Liver (tissue), 9 donors: ENCODE results near the gene PTMS. TPM values are rescaled to one million over a fixed set of nuclear protein-coding genes. Genes with fewer than 3 reads are reported as not detected.

Experiments
- DNase-seq: peaks from one replicate; pipeline ENCODE4 v3.0.0-alpha.2; 2017; ENCODE audit warnings: low spot score
- H3K27ac ChIP-seq, 2 donors: one replicate each; pipeline ENCODE4 v1.7.0; 2013; ENCODE audit warnings: inconsistent platforms in 2 of 2, low read length in 2 of 2, control low read depth in 1 of 2, low read depth in 1 of 2, mild to moderate bottlenecking in 1 of 2
- H3K27me3 ChIP-seq, 4 donors: one replicate each; pipeline versions ENCODE4 v1.6.1 to v1.7.0; 2013; ENCODE audit warnings: low read length in 3 of 4, inconsistent platforms in 1 of 4, mild to moderate bottlenecking in 1 of 4, moderate library complexity in 1 of 4; ENCODE audit not compliant: control insufficient read depth in 4 of 4, insufficient read depth in 4 of 4
- H3K36me3 ChIP-seq, 4 donors: one replicate each; pipeline versions ENCODE4 v1.6.1 to v1.7.0; 2013; ENCODE audit warnings: low read length in 3 of 4, mild to moderate bottlenecking in 3 of 4, low read depth in 1 of 4, moderate library complexity in 1 of 4; ENCODE audit not compliant: control insufficient read depth in 4 of 4, insufficient read depth in 3 of 4
- H3K4me1 ChIP-seq, 4 donors: one replicate each; pipeline versions ENCODE4 v1.6.1 to v1.7.0; 2013; ENCODE audit warnings: low read length in 3 of 4, mild to moderate bottlenecking in 3 of 4, moderate library complexity in 1 of 4; ENCODE audit not compliant: control insufficient read depth in 4 of 4, insufficient read depth in 4 of 4
- H3K4me3 ChIP-seq, 3 donors: one replicate each; pipeline versions ENCODE4 v1.6.1 to v1.7.0; 2013; ENCODE audit warnings: low read length in 3 of 3, control low read depth in 1 of 3, low read depth in 1 of 3, mild to moderate bottlenecking in 1 of 3
- H3K9ac ChIP-seq, 2 donors: one replicate each; pipeline ENCODE4 v1.7.0; 2013; ENCODE audit warnings: low read length in 2 of 2, mild to moderate bottlenecking in 2 of 2, moderate library complexity in 2 of 2, control low read depth in 1 of 2, low read depth in 1 of 2
- H3K9me3 ChIP-seq, 4 donors: one replicate each; pipeline versions ENCODE4 v1.6.1 to v1.7.0; 2013; ENCODE audit warnings: low read length in 3 of 4; ENCODE audit not compliant: control insufficient read depth in 4 of 4
- EGR1 ChIP-seq, 2 donors: IDR thresholded peaks; 2 replicates each; pipeline ENCODE4 v1.6.1; 2016 to 2018; ENCODE audit warnings: antibody characterized with exemption in 2 of 2, low read depth in 2 of 2
- FOXA2 ChIP-seq: IDR thresholded peaks from 2 replicates; pipeline ENCODE4 v1.6.1; 2016; ENCODE audit warnings: antibody characterized with exemption
- GABPA ChIP-seq, 2 donors: IDR thresholded peaks in 1 of 2; conservative IDR thresholded peaks in 1 of 2; 2 replicates each; pipeline ENCODE4 v1.6.1; 2016; ENCODE audit warnings: antibody characterized with exemption in 2 of 2, mild to moderate bottlenecking in 1 of 2, moderate library complexity in 1 of 2
- HNF4A ChIP-seq, 2 donors: conservative IDR thresholded peaks; 2 replicates each; pipeline ENCODE4 v1.6.1; 2016; ENCODE audit warnings: antibody characterized with exemption in 2 of 2, mild to moderate bottlenecking in 2 of 2
- NR2F2 ChIP-seq: IDR thresholded peaks from 2 replicates; pipeline ENCODE4 v1.6.1; 2016; ENCODE audit warnings: antibody characterized with exemption
- RAD21 ChIP-seq, 2 donors: IDR thresholded peaks; 2 replicates each; pipeline ENCODE4 v1.6.1; 2016; ENCODE audit warnings: antibody characterized with exemption in 2 of 2, mild to moderate bottlenecking in 2 of 2
- RXRA ChIP-seq, 2 donors: IDR thresholded peaks; 2 replicates each; pipeline ENCODE4 v1.6.1; 2017 to 2018; ENCODE audit warnings: antibody characterized with exemption in 2 of 2, mild to moderate bottlenecking in 1 of 2
- SP1 ChIP-seq: IDR thresholded peaks from 2 replicates; pipeline ENCODE4 v1.6.1; 2018; ENCODE audit warnings: antibody characterized with exemption, mild to moderate bottlenecking
- WGBS: extraction: QIAGEN DNeasy Blood & Tissue Kit; methylation state at CpG from one replicate; pipeline ENCODE4 v1.1.7; 2013; 5-methylcytosine and 5-hydroxymethylcytosine counted together
- polyA plus RNA-seq, 2 donors: library from polyadenylated mRNA; stranded (reverse) in 1 of 2; unstranded in 1 of 2; fragments of 200-250 nt in 1 of 2; fragments of >200 nt in 1 of 2; fragmentation: Nextera tagmentation in 1 of 2; extraction: Ambion mirVana in 1 of 2; gene quantifications; one replicate each; pipeline versions ENCODE4 v1.2.1 to v1.2.3, GENCODE V29; 2013 to 2015
- total RNA-seq, 2 donors: library from RNA; depleted of rRNA; stranded (reverse); fragments of >200 nt; gene quantifications; one replicate each; pipeline ENCODE4 v1.2.3, GENCODE V29; 2014
- TF ChIP-seq, protein P1 (sequence below): IDR thresholded peaks from 2 replicates; pipeline ENCODE4 v1.6.1; 2016; ENCODE audit warnings: antibody characterized with exemption
- TF ChIP-seq, protein P2 (sequence below): IDR thresholded peaks from 2 replicates; pipeline ENCODE4 v1.6.1; 2016; ENCODE audit warnings: antibody characterized with exemption, mild to moderate bottlenecking
- TF ChIP-seq, protein P3 (sequence below): IDR thresholded peaks from 2 replicates; pipeline ENCODE4 v1.6.1; 2016; ENCODE audit warnings: antibody characterized with exemption
- TF ChIP-seq, protein P4 (sequence below): fragments of 150-350 bp; IDR thresholded peaks from 2 replicates; pipeline ENCODE4 v1.5.1; 2017; ENCODE audit warnings: improper control_type of control experiment, low read depth, low read length; ENCODE audit not compliant: missing input control
- TF ChIP-seq, protein P5 (sequence below): IDR thresholded peaks from 2 replicates; pipeline ENCODE4 v1.6.1; 2016; ENCODE audit warnings: antibody characterized with exemption
- donor health status: healthy.
- donor health status: healthy.
- donor health status: healthy.
- donor health status: healthy.
- donor health status: healthy.

The PTMS gene
- total and polyA plus RNA-seq, 4 donors: 26.3 to 261 (median 104) TPM

DNA sequence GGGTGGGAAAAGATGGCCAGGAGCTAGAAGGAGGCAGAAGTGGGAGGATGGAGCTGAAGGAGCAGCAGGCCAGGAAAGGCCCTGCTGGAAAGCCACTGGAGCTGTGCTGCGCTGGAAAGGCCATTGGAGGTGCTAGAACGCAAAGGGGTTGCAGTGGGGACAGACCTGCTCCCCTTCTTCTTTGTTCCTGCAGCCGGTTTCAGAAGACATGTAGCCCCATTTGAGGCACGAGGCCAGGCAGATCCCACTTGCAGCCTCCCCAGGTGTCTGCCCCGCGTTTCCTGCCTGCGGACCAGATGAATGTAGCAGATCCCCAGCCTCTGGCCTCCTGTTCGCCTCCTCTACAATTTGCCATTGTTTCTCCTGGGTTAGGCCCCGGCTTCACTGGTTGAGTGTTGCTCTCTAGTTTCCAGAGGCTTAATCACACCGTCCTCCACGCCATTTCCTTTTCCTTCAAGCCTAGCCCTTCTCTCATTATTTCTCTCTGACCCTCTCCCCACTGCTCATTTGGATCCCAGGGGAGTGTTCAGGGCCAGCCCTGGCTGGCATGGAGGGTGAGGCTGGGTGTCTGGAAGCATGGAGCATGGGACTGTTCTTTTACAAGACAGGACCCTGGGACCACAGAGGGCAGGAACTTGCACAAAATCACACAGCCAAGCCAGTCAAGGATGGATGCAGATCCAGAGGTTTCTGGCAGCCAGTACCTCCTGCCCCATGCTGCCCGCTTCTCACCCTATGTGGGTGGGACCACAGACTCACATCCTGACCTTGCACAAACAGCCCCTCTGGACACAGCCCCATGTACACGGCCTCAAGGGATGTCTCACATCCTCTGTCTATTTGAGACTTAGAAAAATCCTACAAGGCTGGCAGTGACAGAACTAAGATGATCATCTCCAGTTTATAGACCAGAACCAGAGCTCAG lies 53.2 kb downstream of the PTMS start:
- TF ChIP-seq SP1 (no peak), FOXA2 (no peak), GABPA (IDR thresholded peaks at IDR 0.05 in 1 of 2, conservative IDR thresholded peaks at IDR 0.05 in 1 of 2) (no peak), RAD21 (IDR thresholded peaks at IDR 0.05) (no peak)
- TF ChIP-seq, protein P1, sequence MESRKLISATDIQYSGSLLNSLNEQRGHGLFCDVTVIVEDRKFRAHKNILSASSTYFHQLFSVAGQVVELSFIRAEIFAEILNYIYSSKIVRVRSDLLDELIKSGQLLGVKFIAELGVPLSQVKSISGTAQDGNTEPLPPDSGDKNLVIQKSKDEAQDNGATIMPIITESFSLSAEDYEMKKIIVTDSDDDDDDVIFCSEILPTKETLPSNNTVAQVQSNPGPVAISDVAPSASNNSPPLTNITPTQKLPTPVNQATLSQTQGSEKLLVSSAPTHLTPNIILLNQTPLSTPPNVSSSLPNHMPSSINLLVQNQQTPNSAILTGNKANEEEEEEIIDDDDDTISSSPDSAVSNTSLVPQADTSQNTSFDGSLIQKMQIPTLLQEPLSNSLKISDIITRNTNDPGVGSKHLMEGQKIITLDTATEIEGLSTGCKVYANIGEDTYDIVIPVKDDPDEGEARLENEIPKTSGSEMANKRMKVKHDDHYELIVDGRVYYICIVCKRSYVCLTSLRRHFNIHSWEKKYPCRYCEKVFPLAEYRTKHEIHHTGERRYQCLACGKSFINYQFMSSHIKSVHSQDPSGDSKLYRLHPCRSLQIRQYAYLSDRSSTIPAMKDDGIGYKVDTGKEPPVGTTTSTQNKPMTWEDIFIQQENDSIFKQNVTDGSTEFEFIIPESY: no peak
- TF ChIP-seq, protein P2, sequence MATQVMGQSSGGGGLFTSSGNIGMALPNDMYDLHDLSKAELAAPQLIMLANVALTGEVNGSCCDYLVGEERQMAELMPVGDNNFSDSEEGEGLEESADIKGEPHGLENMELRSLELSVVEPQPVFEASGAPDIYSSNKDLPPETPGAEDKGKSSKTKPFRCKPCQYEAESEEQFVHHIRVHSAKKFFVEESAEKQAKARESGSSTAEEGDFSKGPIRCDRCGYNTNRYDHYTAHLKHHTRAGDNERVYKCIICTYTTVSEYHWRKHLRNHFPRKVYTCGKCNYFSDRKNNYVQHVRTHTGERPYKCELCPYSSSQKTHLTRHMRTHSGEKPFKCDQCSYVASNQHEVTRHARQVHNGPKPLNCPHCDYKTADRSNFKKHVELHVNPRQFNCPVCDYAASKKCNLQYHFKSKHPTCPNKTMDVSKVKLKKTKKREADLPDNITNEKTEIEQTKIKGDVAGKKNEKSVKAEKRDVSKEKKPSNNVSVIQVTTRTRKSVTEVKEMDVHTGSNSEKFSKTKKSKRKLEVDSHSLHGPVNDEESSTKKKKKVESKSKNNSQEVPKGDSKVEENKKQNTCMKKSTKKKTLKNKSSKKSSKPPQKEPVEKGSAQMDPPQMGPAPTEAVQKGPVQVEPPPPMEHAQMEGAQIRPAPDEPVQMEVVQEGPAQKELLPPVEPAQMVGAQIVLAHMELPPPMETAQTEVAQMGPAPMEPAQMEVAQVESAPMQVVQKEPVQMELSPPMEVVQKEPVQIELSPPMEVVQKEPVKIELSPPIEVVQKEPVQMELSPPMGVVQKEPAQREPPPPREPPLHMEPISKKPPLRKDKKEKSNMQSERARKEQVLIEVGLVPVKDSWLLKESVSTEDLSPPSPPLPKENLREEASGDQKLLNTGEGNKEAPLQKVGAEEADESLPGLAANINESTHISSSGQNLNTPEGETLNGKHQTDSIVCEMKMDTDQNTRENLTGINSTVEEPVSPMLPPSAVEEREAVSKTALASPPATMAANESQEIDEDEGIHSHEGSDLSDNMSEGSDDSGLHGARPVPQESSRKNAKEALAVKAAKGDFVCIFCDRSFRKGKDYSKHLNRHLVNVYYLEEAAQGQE: no peak
- TF ChIP-seq, protein P3, sequence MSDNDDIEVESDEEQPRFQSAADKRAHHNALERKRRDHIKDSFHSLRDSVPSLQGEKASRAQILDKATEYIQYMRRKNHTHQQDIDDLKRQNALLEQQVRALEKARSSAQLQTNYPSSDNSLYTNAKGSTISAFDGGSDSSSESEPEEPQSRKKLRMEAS: no peak
- Histone ChIP-seq H3K27me3 (no peaks in the 10 kb centered on the region), H3K9me3 (no peaks in the 10 kb centered on the region), H3K4me1 (peaks cover 0 to 38% (median 28%) of the 10 kb centered on the region in 4 donors), H3K4me3 (peak overlapping the region in 2 of 3 donors; percentile 26 to 71), H3K36me3 (no peaks in the 10 kb centered on the region), H3K9ac (peak overlapping the region in 1 of 2 donors; percentile 77), H3K27ac (peak overlapping the region; percentile 60 to 72)
- DNase-seq: no peak
- 75% methylated on average over 13 of the region's 13 CpGs for WGBS

DNA sequence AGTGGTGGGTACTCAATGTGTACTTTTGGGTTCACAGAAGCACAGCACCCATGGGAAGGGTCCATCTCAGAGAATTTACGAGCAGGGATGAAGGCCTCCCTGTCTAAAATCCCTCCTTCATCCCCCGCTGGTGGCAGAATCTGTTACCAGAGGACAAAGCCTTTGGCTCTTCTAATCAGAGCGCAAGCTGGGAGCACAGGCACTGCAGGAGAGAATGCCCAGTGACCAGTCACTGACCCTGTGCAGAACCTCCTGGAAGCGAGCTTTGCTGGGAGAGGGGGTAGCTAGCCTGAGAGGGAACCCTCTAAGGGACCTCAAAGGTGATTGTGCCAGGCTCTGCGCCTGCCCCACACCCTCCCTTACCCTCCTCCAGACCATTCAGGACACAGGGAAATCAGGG lies 54.0 kb downstream of the PTMS start:
- no peak for DNase-seq
- peak overlapping the region in 1 of 2 donors; percentile 23 for H3K9ac ChIP-seq
- WGBS: 51% methylated on average over 5 of the region's 5 CpGs
- H3K9me3 ChIP-seq: no peaks in the 10 kb centered on the region
- peaks cover 0 to 38% (median 29%) of the 10 kb centered on the region in 4 donors for H3K4me1 ChIP-seq
- TF ChIP-seq, protein P1: no peak
- TF ChIP-seq, protein P3: no peak
- TF ChIP-seq, protein P2: no peak
- TF ChIP-seq EGR1 (IDR thresholded peaks at IDR 0.05; ENCODE audit: low read depth in 2 of 2) (no peak), HNF4A (conservative IDR thresholded peaks at IDR 0.05) (no peak), NR2F2 (no peak), RXRA (IDR thresholded peaks at IDR 0.05) (no peak)
- TF ChIP-seq, protein P4, sequence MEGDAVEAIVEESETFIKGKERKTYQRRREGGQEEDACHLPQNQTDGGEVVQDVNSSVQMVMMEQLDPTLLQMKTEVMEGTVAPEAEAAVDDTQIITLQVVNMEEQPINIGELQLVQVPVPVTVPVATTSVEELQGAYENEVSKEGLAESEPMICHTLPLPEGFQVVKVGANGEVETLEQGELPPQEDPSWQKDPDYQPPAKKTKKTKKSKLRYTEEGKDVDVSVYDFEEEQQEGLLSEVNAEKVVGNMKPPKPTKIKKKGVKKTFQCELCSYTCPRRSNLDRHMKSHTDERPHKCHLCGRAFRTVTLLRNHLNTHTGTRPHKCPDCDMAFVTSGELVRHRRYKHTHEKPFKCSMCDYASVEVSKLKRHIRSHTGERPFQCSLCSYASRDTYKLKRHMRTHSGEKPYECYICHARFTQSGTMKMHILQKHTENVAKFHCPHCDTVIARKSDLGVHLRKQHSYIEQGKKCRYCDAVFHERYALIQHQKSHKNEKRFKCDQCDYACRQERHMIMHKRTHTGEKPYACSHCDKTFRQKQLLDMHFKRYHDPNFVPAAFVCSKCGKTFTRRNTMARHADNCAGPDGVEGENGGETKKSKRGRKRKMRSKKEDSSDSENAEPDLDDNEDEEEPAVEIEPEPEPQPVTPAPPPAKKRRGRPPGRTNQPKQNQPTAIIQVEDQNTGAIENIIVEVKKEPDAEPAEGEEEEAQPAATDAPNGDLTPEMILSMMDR: no peak
- TF ChIP-seq, protein P5, sequence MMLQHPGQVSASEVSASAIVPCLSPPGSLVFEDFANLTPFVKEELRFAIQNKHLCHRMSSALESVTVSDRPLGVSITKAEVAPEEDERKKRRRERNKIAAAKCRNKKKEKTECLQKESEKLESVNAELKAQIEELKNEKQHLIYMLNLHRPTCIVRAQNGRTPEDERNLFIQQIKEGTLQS: no peak
- H3K4me3 ChIP-seq: peak overlapping the region in 2 of 3 donors; percentile 4 to 40
- no peaks in the 10 kb centered on the region for H3K36me3 ChIP-seq
- no peaks in the 10 kb centered on the region for H3K27me3 ChIP-seq
- H3K27ac ChIP-seq: peak overlapping the region; percentile 40 to 72
